H1 (cell line): ENCODE measurements around the gene CADPS. TPM values are rescaled to one million over a fixed set of nuclear protein-coding genes. Genes with fewer than 3 reads are reported as not detected.

Source experiments
- CTCF ChIA-PET: fragments of 300-600 bp; sonication (Branson Sonifier 250); formaldehyde crosslinking; loops from one replicate; lab custom pipeline; 2021; ENCODE audit not compliant: partially characterized antibody; lab: Charles Lee
- POLR2A ChIA-PET: fragments of 300-600 bp; sonication (Branson Sonifier 250); formaldehyde crosslinking; loops from one replicate; lab custom pipeline; 2021; ENCODE audit warnings: inconsistent platforms; ENCODE audit not compliant: partially characterized antibody; lab: Charles Lee
- DNase-seq, 2 experiments: peaks; one replicate each; pipeline versions ENCODE4 v3.0.0 to v3.0.0-alpha.2; 2010 to 2022; ENCODE audit warnings: low spot score in 2 of 2, low read depth in 1 of 2, mixed read lengths in 1 of 2
- FAIRE-seq: peaks from 2 replicates; lab custom pipeline; 2011; peaks lifted over from hg19 to GRCh38; lab: Jason Lieb, UNC
- H2AFZ ChIP-seq: 2 replicates; pipeline ENCODE4 v1.8.1; 2012; ENCODE audit warnings: low read length, inconsistent platforms
- H2AK5ac ChIP-seq: 2 replicates; pipeline ENCODE4 v1.6.1; 2013; ENCODE audit warnings: low read depth, low read length
- H2BK120ac ChIP-seq: replicated peaks from 2 replicates; pipeline ENCODE3; 2013; ENCODE audit warnings: low read depth, low read length, inconsistent platforms
- H2BK12ac ChIP-seq: 2 replicates; pipeline ENCODE4 v1.6.1; 2013; ENCODE audit warnings: low read depth, low read length
- H2BK15ac ChIP-seq: 2 replicates; pipeline ENCODE4 v1.6.1; 2013; ENCODE audit warnings: low read length
- H2BK20ac ChIP-seq: 2 replicates; pipeline ENCODE4 v1.6.1; 2013; ENCODE audit warnings: low read length
- H2BK5ac ChIP-seq: 2 replicates; pipeline ENCODE4 v1.6.1; 2013; ENCODE audit warnings: low read depth, low read length
- H3K14ac ChIP-seq: 2 replicates; pipeline ENCODE4 v1.6.1; 2013; ENCODE audit warnings: inconsistent platforms; ENCODE audit not compliant: insufficient read length
- H3K18ac ChIP-seq: 2 replicates; pipeline ENCODE4 v1.6.1; 2013; ENCODE audit warnings: low read length; ENCODE audit errors: extremely low read depth
- H3K23ac ChIP-seq: 2 replicates; pipeline ENCODE4 v1.6.1; 2013; ENCODE audit warnings: inconsistent platforms; ENCODE audit not compliant: insufficient read length
- H3K23me2 ChIP-seq: 2 replicates; pipeline ENCODE4 v1.6.1; 2013; ENCODE audit warnings: low read depth, low read length
- H3K27ac ChIP-seq: 2 replicates; pipeline ENCODE4 v1.6.1; 2011; ENCODE audit warnings: low read depth, low read length, inconsistent platforms
- H3K27me3 ChIP-seq, 4 experiments: replicated peaks in 1 of 4; 1 replicate in 1 of 4; 2 replicates in 3 of 4; pipeline versions ENCODE4 v1.6.1 to v1.8.1; 2011 to 2013; ENCODE audit warnings: low read length in 3 of 4, mild to moderate bottlenecking in 3 of 4, inconsistent platforms in 2 of 4, mixed read lengths in 2 of 4, moderate library complexity in 1 of 4; ENCODE audit not compliant: control insufficient read depth in 3 of 4, insufficient read depth in 3 of 4; ENCODE audit errors: extremely low read depth in 1 of 4
- H3K36me3 ChIP-seq, 4 experiments: 2 replicates each; pipeline versions ENCODE4 v1.6.1 to v1.8.1; 2011 to 2013; ENCODE audit warnings: mild to moderate bottlenecking in 4 of 4, low read length in 3 of 4, moderate library complexity in 2 of 4, control low read depth in 1 of 4, inconsistent platforms in 1 of 4; ENCODE audit not compliant: insufficient read depth in 4 of 4, control insufficient read depth in 2 of 4
- H3K4ac ChIP-seq: replicated peaks from 2 replicates; pipeline ENCODE3; 2013; ENCODE audit warnings: low read length, low read depth, mixed read lengths, inconsistent platforms; ENCODE audit not compliant: insufficient read length
- H3K4me1 ChIP-seq, 4 experiments: replicated peaks in 1 of 4; 1 replicate in 1 of 4; 2 replicates in 3 of 4; pipeline versions ENCODE4 v1.6.1 to v1.8.1; 2011 to 2013; ENCODE audit warnings: low read length in 3 of 4, inconsistent platforms in 2 of 4, mixed read lengths in 1 of 4; ENCODE audit not compliant: insufficient read depth in 4 of 4, control insufficient read depth in 3 of 4
- H3K4me2 ChIP-seq, 2 experiments: 2 replicates each; pipeline versions ENCODE4 v1.6.1 to v1.8.1; 2011 to 2013; ENCODE audit warnings: low read depth in 2 of 2, low read length in 2 of 2, control low read depth in 1 of 2, inconsistent platforms in 1 of 2, mild to moderate bottlenecking in 1 of 2; ENCODE audit not compliant: insufficient read depth in 1 of 2
- H3K4me3 ChIP-seq, 4 experiments: fragments of 200-600, 300-600 bp in 1 of 4; sonication (generic), shearing (Covaris generic), sonication (Bioruptor Twin) in 1 of 4; 2 replicates each; pipeline versions ENCODE4 v1.5.1 to v1.8.1; 2011 to 2016; ENCODE audit warnings: low read length in 4 of 4, low read depth in 3 of 4, control low read depth in 2 of 4, inconsistent platforms in 2 of 4, mild to moderate bottlenecking in 2 of 4, mixed read lengths in 1 of 4, moderate library complexity in 1 of 4; ENCODE audit not compliant: insufficient read depth in 2 of 4; ENCODE audit errors: extremely low read depth in 1 of 4
- H3K56ac ChIP-seq: replicated peaks from 2 replicates; pipeline ENCODE3; 2013; ENCODE audit warnings: low read depth, mild to moderate bottlenecking, mixed read lengths, low read length, inconsistent platforms; ENCODE audit not compliant: insufficient read length
- H3K79me1 ChIP-seq: 2 replicates; pipeline ENCODE4 v1.6.1; 2013; ENCODE audit warnings: low read depth, low read length, control low read depth
- H3K79me2 ChIP-seq, 2 experiments: 2 replicates each; pipeline versions ENCODE4 v1.6.1 to v1.8.1; 2012 to 2013; ENCODE audit warnings: low read length in 2 of 2, mild to moderate bottlenecking in 2 of 2, inconsistent platforms in 1 of 2; ENCODE audit not compliant: insufficient read depth in 2 of 2, control insufficient read depth in 1 of 2
- H3K9ac ChIP-seq, 4 experiments: replicated peaks in 1 of 4; 1 replicate in 1 of 4; 2 replicates in 3 of 4; pipeline versions ENCODE4 v1.6.1 to v1.8.1; 2011 to 2013; ENCODE audit warnings: low read depth in 3 of 4, low read length in 3 of 4, control low read depth in 2 of 4, mild to moderate bottlenecking in 2 of 4, moderate library complexity in 2 of 4, inconsistent platforms in 1 of 4; ENCODE audit errors: extremely low read depth in 1 of 4
- H3K9me3 ChIP-seq, 2 experiments: 2 replicates each; pipeline versions ENCODE4 v1.6.1 to v1.8.1; 2012 to 2013; ENCODE audit warnings: mild to moderate bottlenecking in 2 of 2, moderate library complexity in 2 of 2, control low read depth in 1 of 2, inconsistent platforms in 1 of 2, low read depth in 1 of 2, low read length in 1 of 2, mixed read lengths in 1 of 2; ENCODE audit not compliant: insufficient read depth in 2 of 2
- H4K20me1 ChIP-seq, 2 experiments: replicated peaks in 1 of 2; 2 replicates each; pipeline versions ENCODE3 to v1.8.1; 2011 to 2013; ENCODE audit warnings: inconsistent platforms in 2 of 2, low read length in 2 of 2, mild to moderate bottlenecking in 1 of 2; ENCODE audit not compliant: insufficient read depth in 2 of 2, control insufficient read depth in 1 of 2
- H4K5ac ChIP-seq: 2 replicates; pipeline ENCODE4 v1.6.1; 2013; ENCODE audit warnings: low read length, low read depth, mixed read lengths, inconsistent platforms; ENCODE audit not compliant: insufficient read length
- H4K8ac ChIP-seq: 2 replicates; pipeline ENCODE4 v1.8.0; 2013; ENCODE audit warnings: mild to moderate bottlenecking, moderate library complexity, low read length, inconsistent platforms; ENCODE audit not compliant: insufficient read depth; ENCODE audit errors: extremely low read depth
- H4K91ac ChIP-seq: replicated peaks from 2 replicates; pipeline ENCODE3; 2013; ENCODE audit warnings: low read length, mixed read lengths, inconsistent platforms; ENCODE audit not compliant: insufficient read length
- HDAC6 ChIP-seq: IDR thresholded peaks from one replicate; pipeline ENCODE4 v1.7.1; 2012; ENCODE audit warnings: low read depth, mild to moderate bottlenecking, inconsistent platforms, low read length, moderate library complexity
- whole genome bisulfite sequencing, 2 experiments: shearing (Covaris generic) in 1 of 2; methylation state at CpG; one replicate each; pipeline versions ENCODE4 v1.1.6 to v1.1.7; 2013 to 2015; ENCODE audit warnings: low lambda C conversion rate in 2 of 2, mixed read lengths in 2 of 2, inconsistent platforms in 1 of 2, low coverage in 1 of 2, missing lambda C conversion rate in 1 of 2; ENCODE audit not compliant: insufficient replicate concordance in 2 of 2, insufficient coverage in 1 of 2, insufficient read length in 1 of 2; ENCODE audit errors: extremely low coverage in 1 of 2, missing lambda C conversion rate in 1 of 2; 5-methylcytosine and 5-hydroxymethylcytosine counted together
- polyA plus RNA-seq, 7 experiments: library from polyadenylated mRNA; depleted of rRNA in 3 of 7; stranded (reverse) in 5 of 7; unstranded in 2 of 7; fragments of >200 nt in 5 of 7; fragments of 200-250 nt in 2 of 7; gene quantifications; 1 replicate in 5 of 7; 2 replicates in 1 of 7; 4 replicates in 1 of 7; pipeline versions ENCODE4 v1.2.1 to v1.2.3, GENCODE V29; 2011 to 2013; ENCODE audit warnings: missing spikeins in 2 of 7, mixed read lengths in 2 of 7
- total RNA-seq: library from RNA; stranded (reverse); fragmentation: NEBNext Ultra II Directional; extraction: Animal tissue kit (Norgen Biotek cat#: 25700); gene quantifications from 2 replicates; pipeline ENCODE4 v1.2.1, GENCODE V29; 2021

CADPS gene
- total and polyA plus RNA-seq, 2 of the 8 experiments (the other 6 are each of a cell fraction or from before 2014, with no cell fraction given): 7.1 to 10.2 TPM

DNA sequence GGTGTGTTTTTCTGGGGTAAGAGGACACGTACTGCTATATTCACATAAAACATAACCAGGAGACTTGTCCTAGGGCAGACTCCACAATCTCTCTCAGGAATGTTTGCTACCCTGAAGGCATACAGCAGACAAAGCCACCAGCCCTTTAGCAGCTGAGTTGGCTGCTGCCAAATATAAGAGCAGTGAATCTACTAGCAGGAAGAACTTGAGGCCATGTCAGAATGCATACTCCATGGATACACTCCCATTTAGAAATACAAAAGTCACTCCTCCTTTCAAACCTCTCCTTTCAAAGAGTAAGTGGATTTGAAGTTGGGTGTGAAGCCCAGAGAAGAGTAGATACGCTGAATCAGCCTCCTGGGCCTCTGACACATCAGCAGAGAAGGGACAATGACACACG lies 94.1 kb downstream of the CADPS start:
- H3K4ac ChIP-seq: no peak overlapping the region
- H3K56ac ChIP-seq: no peak overlapping the region
- no peaks in the 10 kb centered on the region for H3K79me1 ChIP-seq
- H3K4me2 ChIP-seq: no peak overlapping the region
- H2BK12ac ChIP-seq: no peak overlapping the region
- H2AK5ac ChIP-seq: no peak overlapping the region
- H2BK5ac ChIP-seq: no peak overlapping the region
- no peaks in the 10 kb centered on the region for H3K9me3 ChIP-seq
- CTCF ChIA-PET: no interaction called here
- no peak overlapping the region for H2BK15ac ChIP-seq
- peaks cover 0 to 5% (median 2%) of the 10 kb centered on the region in 4 experiments; a peak in 3 of 7 replicates for H3K4me1 ChIP-seq
- no peak overlapping the region for H3K18ac ChIP-seq
- no peak overlapping the region for H3K27ac ChIP-seq
- POLR2A ChIA-PET: no interaction called here
- DNase-seq (no peak), FAIRE-seq (no peak)
- no peak overlapping the region for H4K5ac ChIP-seq
- H3K14ac ChIP-seq: no peak overlapping the region
- H3K79me2 ChIP-seq: no peaks in the 10 kb centered on the region
- no peak overlapping the region for H4K8ac ChIP-seq
- no peak overlapping the region for H3K4me3 ChIP-seq
- no peaks in the 10 kb centered on the region for H3K36me3 ChIP-seq
- no peaks in the 10 kb centered on the region for H4K20me1 ChIP-seq
- H3K27me3 ChIP-seq: no peaks in the 10 kb centered on the region
- no peak overlapping the region for H2BK120ac ChIP-seq
- H3K23ac ChIP-seq: no peak overlapping the region
- no peak overlapping the region for H4K91ac ChIP-seq
- 93% methylated on average over 3 of the region's 3 CpGs; no CpG with 5 or more reads in 1 of the 2 experiments for WGBS, 2 experiments
- TF ChIP-seq HDAC6: no peak
- no peaks in the 10 kb centered on the region for H3K23me2 ChIP-seq
- no peak overlapping the region for H3K9ac ChIP-seq
- H2BK20ac ChIP-seq: no peak overlapping the region
- H2AFZ ChIP-seq: no peak overlapping the region
